HCT116 (cell line): ENCODE data around the gene EHD1.

Experiments
- POLR2A ChIP-seq: IDR thresholded peaks from 2 replicates; pipeline ENCODE4 v1.7.0; 2011; ENCODE audit warnings: borderline replicate concordance; ENCODE audit not compliant: insufficient read depth, insufficient read length; ENCODE audit errors: extremely low read depth
- TF ChIP-seq, protein P1 (sequence below), 3 experiments: fragments of 200-600 bp in 1 of 3; sonication (generic) in 1 of 3; IDR thresholded peaks in 2 of 3; conservative IDR thresholded peaks in 1 of 3; 2 replicates each; pipeline ENCODE4 v1.5.1; 2012 to 2017; ENCODE audit warnings: low read depth in 2 of 3, low read length in 2 of 3, antibody characterized with exemption in 1 of 3, borderline replicate concordance in 1 of 3, control low read depth in 1 of 3, mild to moderate bottlenecking in 1 of 3, mixed read lengths in 1 of 3, mixed run types in 1 of 3, moderate library complexity in 1 of 3; ENCODE audit not compliant: insufficient read depth in 1 of 3

GRCh38 chr11:64910451-64911093 is 32.2 kb upstream of the EHD1 start:
- TF ChIP-seq, protein P1, sequence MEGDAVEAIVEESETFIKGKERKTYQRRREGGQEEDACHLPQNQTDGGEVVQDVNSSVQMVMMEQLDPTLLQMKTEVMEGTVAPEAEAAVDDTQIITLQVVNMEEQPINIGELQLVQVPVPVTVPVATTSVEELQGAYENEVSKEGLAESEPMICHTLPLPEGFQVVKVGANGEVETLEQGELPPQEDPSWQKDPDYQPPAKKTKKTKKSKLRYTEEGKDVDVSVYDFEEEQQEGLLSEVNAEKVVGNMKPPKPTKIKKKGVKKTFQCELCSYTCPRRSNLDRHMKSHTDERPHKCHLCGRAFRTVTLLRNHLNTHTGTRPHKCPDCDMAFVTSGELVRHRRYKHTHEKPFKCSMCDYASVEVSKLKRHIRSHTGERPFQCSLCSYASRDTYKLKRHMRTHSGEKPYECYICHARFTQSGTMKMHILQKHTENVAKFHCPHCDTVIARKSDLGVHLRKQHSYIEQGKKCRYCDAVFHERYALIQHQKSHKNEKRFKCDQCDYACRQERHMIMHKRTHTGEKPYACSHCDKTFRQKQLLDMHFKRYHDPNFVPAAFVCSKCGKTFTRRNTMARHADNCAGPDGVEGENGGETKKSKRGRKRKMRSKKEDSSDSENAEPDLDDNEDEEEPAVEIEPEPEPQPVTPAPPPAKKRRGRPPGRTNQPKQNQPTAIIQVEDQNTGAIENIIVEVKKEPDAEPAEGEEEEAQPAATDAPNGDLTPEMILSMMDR (IDR thresholded peaks at IDR 0.05 in 2 of 3, conservative IDR thresholded peaks at IDR 0.05 in 1 of 3; ENCODE audit: borderline replicate concordance in 1 of 3, insufficient read depth in 1 of 3, low read depth in 2 of 3, low read length in 2 of 3) = no peak
- TF ChIP-seq POLR2A = no peak
